NK-92 (cell line): ENCODE data around the gene GUCD1.
"Not testable (repeated sequence)": the region's sequence is repeated elsewhere in the genome, so short reads cannot be mapped to it uniquely, and the experiment has no call there.

Source experiments
- DNase-seq: peaks from one replicate; lab custom pipeline; 2025; ENCODE audit not compliant: unreplicated experiment; lab: John Stamatoyannopoulos, UW

The GUCD1 gene

DNA sequence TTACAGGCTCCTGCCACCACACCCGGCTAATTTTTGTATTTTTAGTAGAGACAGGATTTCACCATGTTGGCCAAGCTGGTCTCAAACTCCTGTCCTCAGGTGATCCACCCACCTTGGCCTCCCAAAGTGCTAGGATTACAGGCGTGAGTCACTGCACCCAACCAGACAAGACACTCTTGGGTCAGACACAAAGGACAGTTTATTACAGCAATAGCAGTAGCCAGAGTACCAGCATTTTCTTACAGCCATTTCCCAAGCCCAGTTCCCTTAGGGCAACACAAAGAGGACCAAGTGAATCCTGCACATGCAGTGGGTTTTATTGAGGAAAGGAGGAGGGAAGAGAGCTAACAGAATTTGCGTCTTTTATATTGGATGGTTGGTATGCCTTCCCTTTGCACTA, 24.0 kb downstream of the GUCD1 start:
- DNase-seq = not testable (repeated sequence)

DNA sequence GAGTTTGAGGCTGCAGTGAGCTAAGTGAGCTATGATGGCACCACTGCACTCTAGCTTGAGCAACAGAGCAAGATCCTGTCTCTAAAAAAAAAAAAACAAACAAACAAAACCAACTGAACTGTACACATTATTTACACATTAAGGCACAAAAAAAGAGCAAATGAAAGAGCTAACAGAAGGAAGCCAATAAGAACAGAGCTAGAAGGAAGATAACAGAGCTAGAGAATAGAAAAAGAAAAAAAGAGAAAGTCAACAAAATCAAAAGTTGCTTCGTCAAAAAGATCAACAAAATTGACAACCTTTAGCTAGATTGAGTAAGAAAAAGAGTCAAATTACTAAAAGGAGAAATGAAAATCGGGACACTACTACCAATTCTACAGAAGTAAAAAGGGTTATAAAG, 25.0 kb downstream of the GUCD1 start:
- DNase-seq = no peak

DNA sequence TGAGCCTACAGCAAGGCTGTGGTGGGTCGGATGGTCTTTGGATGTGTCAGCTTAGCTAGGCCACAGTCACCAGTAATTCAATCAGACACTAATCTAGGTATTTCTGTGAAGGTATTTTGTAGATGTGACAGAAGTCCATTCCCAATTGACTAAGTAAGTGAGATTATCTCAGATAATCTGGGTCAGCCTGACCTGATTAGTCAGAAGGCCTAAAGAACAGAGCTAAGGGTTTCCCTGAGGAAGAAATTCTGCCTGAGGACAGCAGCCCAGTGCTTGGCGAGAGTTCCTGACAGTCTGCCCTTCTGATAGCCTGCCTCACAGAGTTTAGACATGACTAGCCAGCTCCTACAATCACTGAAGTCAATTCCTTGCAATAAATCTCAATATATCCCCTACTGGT, 28.7 kb downstream of the GUCD1 start:
- no peak for DNase-seq

DNA sequence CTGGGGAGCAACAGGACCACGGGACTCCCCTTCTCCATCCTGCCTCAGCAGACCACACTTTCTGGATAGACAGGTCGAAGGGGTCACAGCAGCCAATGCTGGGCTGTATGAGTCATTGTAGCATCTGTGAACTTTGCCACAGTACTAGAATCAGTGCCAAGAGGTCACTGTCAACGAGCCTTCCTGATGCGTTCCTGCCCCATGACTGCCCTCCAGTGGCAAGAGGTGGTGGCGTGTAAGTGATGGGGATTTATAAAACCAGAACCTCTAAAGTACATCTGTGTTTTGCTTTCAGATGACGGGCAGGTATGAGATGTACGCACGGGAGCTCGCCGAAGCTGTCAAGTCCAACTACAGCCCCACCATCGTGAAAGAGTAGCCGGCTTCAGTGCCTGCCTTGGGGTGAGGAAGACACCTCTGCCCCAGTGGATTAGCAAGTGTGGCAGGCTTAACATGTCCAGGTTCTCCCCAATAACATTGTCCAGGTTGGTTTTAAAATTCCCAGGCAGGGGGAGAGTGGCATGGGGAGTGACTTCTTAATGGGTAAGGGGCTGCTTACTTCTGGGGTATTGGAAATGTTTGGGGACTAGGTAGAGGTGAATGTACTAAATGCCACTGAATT, 29.4 kb downstream of the GUCD1 start:
- no peak for DNase-seq

DNA sequence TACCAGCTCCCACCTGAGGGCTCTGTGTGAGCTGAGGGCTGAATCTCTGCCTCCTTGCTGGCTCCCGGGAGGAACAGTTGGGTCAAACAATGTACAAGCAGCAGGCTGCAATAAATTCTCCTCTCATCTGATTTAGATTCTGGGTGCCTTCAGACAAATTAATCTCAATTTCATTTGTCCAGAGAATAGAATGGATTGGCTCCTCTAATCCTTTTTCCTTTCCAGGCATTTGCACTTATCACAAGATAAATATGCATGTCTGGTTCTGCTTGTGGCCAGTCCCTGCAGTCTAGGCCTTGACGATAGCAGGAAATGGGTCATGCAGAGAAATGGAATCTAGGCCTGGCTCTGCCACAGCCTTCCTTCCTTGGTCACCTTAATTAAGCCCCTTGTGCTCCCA, 31.1 kb downstream of the GUCD1 start:
- no peak for DNase-seq

DNA sequence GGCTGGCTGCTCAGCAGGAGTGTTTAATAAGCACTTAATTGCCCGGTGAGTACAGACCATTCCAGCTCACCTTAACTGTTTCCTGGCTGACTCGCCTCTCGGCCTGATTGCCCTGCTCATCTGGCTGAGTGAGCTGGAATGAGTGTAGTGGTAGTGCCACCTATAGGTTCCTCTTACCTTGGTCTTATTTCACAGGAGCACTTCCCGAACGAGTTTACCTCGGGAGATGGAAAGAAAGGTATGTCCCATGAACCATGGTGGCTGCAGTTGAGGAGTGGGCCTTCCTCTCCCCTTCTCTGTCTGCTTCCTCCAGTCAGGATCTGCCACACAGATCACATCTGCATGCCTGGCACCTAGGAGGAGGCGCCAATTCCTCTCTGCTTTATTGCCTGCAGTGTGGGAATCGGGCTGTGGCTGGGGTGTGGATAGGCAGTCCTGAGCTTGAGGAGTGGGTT, 33.1 kb downstream of the GUCD1 start:
- DNase-seq = no peak

DNA sequence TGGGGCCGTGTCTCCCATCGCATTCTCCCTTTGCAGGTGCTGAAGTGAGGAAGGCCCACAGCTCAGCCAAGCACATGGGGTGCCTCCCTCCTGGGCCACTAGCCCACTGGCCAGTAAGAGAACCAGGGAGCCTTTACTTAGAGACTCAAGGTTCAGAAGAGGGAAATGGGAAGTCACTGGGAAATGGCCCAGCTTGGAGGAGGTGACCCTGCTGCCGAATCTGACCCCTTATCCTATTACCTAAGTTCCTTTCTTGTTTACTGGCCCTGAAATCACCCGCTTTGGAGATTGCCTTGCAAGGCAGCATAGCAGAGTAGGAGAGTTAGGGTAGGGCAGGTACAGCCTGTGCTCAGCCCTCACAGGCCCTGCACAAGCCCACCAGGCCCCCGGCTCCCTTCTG, 35.4 kb downstream of the GUCD1 start:
- DNase-seq = no peak

DNA sequence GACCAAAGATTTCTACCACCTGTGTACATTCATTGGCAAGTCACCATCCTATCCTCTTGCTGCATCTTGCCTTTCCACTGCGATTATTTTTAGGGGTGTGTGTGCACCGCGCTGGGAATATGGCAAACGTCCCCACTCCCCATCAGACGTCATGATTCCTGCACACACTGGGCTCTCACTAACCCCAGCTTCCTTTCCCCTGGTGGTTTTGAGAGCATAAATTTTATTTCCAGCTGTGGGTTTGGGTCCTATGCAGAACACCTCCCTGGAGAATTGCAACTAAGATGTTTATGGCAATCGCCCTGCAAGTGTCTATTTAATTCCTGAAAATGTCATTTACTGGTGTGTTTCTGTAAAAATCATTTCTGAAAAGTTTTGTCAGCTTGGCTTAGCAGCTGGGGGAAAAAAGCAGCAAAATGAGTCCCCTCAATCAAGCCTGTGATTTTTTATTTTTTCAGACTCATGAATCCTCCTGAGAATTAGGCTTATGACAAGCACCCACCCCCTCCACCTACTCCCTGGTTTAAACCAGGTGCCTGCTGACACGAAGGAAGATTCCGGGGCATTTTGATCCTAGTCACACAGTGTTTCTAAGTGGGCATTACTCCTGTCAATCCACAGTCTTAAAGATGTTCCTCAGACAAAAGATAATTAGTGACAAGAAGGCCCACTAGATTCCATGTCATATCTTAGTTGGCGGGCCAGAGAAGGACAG, 36.0 kb downstream of the GUCD1 start:
- no peak for DNase-seq

DNA sequence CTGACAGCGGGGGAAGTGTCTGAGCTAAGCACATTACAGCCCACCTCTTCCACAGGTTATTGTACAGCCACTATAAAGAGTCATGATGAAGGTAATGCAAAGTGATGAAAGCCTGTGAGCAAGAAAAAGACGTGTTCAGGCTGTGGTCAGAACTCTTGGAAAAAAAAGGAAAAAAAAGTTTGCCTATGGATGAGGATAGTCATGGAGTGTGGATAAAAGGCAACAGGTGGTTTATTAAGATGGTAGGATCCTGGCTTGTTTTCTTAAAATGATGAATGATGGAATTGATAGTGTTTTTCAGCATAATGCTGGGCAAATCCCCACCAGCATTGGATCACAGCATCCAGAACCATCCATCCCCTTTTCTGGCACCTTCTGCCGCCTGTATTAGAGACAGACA, 36.7 kb downstream of the GUCD1 start:
- no peak for DNase-seq

DNA sequence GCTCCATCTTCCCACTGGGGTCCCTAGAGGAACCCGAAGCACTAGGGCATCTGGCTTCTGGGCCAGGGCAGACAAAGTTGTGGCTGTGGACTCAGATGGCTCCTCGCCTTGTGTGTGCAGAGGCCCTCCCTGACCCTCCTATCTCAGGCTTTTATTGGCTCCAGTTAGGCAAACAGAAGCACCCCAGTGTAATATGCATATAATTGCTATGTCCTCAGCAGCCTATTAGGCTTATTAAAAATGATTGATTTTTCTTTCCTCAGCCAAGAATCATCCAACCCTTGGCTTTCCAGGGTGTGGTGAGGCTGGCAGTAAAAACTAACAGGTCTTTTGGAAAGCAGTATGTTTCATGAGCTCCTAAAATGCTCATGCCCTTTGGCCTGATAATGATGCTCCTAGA, 37.5 kb downstream of the GUCD1 start:
- no peak for DNase-seq

DNA sequence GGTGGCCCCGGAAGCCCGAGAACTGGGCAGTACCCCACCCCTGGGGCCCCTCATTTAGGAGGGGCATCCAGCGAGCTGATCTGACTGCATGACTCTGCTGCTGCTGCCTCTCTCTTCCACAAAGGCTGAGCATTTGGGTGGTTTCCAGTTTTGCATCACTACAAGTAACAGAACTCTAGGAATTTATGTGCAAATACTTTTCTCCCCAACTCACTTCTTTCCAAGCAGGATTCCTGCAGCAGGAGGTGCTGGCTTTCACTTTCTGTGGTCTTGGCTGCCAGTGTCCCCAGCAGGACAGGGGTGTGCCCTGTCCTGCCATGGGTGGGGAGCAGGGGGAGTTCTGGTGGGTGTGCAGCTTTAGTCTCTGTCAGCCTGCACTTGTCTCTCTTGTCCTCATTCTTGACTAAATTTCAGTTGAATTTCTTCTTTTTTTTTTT, 38.6 kb downstream of the GUCD1 start:
- DNase-seq = no peak

DNA sequence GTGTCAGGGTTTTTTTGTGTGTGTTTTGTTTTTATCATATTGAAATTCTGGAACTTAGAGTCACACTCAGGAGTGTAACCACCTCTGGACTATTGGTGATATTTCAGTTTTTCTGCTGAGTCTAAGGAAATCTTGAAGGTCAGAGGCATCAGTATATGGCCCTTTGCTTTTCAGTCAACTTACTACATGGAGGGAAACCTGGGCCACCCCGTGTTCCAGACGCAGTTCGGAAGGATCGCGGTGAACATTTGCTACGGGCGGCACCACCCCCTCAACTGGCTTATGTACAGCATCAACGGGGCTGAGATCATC, 40.0 kb downstream of the GUCD1 start:
- no peak for DNase-seq

DNA sequence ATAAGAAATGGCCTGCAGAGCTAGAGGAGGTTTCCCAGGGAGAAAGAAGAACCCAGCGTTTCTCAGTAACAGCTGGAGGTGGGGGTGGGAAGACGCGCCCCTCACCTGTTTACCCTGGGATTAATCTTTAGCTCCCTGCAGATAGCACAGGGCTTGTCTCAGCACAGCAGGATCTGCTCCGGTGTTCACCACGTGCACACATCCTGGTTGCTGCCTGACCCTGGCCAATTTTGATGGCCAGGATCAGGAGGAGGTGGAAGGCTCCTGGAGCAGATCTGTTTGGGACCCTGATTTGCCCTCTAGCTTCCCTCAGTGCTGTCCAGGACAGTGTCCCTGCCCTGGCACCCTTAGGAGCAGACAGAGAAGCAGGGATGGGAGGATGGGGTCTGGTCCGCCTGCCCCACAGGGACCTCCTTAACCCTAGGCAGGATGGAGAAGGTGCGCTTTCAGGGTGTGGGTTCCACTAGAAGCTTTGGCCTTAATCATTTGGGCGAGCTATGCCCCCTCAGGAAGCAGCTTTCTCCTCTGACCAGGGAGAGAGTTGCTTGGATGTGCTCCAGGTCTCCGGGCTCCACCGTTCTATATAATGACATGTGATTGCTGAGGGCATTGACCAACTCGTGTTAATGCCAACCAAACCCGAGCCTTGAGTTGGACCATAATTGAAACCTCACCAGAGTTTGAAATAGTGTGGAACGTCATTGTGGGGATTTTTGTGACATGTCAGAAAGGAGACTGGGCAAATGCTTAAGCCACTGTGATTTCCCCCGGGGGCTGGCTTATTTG, 40.5 kb downstream of the GUCD1 start:
- DNase-seq = no peak

DNA sequence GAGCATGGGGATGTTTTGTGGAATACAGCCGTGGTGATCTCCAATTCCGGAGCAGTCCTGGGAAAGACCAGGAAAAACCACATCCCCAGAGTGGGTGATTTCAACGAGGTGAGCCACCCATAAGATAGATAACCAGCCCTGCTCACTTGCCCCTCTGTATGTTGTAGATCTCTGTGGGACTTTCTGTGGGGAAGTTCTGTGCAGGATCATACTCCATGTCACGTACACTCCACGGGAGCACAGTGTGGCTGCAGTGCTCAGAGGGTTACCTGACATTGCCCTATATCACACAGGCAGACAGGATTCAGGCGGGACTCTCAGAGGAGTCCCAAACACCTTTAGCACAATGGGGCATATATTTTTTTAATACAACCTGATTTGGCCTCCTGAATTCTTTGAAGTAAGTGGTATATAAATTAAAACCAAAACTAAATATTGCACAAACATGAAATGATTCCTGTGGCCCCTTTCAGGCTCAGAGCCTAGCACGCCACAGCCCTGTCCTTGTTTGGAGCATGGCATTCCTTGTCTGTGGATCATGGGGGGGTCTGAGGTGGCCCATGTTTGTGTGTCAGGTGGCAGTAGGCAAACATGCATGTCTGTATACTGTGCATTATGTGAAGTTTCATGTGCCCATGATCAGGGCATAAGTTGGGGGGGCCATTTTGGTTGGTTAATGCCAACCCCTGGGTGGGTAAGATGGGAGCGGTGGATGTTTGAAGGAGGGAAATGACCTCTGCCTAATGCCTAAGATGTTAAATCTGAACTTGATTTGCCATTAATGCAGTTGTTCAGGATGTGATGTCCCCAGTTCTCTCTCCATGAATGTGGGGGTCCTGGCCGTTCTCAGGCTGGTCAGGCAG, 41.3 kb downstream of the GUCD1 start:
- DNase-seq = no peak

DNA sequence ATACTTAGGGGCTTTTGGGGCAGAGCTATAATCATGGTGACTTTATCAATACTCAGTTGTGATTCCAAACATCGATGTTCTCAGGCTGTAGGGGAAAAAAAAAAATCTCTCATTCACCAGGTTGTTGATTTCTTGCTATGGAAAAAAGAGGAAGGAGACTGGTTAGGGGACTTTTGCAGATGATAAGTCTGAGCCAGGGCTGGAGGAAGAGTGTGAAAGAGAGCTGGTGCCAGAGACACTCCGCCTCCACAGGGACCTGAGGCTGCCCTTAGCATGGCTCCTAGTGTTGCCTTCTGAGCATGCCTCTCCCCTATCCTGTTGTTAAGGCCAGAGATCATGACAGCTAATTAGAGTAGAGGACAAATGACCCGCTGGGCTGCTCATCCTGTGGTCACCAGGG, 42.9 kb downstream of the GUCD1 start:
- DNase-seq = no peak

DNA sequence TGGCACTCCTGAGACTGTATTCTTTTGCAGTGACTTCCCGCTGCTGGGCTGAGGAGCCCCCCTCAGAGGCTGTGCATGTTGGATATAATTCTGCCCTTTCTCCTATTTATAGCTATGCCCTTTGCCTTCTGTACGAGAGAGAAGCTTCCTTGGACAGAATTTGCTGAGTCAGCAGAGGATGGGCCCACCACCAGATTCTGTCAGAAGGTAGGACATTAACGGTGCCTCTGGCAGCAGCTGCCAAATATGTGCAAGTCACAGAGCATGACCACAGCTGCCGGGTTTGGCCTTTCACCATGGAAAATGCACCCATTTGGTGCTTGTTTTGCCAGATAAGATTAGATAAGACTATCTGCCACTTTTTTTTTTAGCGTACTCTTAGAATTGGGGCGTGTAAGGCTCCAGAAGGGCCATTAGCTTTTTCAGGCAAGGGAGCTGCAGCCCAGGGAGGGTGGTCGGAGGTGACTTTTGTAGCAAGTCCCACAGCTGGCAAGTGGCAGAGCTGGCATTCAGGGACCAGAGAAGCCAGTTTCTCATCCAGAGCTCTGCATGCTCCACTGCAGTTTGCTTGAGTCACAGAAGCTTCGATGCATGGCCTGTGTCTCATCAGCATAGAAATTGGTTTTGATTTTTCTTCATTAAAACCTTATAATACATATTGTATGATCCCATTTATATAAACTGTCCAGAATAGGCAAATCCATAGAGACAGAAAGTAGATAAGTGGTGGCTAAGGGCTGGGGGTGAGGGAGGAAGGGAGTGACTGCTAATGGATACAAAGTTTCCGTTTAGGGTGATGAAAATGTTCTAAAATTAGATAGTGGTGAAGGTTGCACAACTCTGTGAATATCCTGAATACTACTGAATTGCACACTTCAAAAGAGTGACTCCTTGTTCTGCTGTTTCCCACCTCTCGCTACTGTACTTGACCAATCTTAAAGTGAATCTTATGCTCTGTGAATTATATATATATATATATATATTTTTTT, 44.0 kb downstream of the GUCD1 start:
- DNase-seq = no peak

DNA sequence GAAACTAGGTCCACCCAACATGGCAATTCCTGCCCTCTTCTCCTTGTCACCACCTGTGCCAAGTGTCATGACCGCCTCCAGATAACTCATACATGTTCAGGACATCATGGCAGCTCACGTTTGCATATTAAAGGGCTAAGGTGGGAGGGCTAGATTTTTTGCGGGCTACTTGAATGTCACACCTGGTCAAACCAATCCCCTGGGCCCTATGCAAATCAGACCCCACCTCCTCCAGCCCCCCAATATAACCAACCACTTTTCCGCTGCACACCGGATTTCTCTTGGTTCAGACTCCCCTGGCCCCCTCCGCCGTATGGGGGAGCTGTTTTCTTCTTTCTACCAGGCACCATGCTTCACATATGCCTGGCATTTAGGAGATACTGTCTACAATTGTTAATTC, 47.2 kb downstream of the GUCD1 start:
- DNase-seq = no peak

DNA sequence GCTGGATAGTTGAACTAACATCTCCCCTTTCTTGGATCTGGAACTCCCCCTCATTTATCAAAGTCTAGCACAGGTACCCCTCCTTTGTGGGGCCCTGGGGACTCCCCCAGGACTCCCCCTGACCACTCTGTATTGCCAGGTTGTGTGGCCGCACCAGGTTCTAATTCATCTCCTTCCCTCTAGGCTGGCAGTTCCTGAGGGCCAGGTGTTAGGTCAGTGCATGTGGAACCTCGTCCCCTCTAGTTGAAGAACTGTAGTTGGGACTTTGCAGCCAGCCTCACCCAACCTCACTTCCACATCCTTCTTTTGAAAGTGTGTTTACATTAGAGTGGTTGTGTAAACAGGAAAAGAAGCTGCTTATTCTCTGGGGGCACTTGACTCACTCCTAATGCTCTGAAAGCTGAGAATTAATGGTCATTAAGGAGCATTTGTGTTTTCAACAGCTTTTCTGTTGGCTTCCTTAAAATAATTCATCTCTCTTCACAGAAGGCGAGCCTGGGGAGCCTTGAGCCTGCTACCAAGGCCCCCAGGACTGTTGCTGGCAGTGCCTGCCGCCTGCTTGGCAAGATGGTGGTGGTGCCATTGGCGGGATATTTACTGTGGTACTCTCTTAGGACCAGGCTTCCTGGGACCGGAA, 48.0 kb downstream of the GUCD1 start:
- no peak for DNase-seq

DNA sequence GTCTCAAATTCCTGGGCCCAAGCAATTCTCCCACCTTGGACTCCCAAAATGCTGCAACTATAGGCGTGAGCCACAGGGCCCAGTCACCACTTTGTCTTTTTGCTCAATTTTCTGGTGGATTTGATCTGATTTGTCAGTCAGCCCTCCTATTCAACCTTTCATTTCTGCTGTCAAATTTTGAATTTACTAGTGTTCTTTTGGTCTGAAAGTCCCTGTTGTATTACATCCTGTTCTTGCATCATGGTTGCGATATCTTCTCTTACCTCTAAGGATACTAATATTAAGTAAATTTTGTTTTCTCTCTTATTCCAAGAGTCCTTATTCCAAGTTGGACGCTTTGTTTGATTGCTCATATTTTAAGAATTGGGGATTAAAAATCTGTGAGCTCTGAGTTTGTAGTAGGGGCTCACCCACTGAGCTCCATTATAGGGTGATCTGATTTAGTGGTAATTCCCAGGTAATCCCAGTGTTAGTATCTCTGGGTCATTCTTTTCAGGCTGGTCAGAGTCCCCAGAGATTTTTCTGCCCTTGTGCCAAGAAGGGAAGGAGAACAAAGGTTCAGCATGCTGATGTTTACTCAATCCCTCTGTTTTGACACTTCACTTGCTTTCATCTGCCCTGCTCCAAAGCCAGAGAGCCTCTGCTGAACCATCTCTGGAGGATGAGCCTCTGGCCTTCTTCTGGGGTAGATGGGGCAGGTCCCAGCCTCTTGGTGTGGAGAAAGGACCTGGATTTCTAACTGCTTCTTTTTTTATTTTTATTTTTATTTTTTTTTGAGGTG, 49.8 kb downstream of the GUCD1 start:
- DNase-seq = no peak
